PC-3 (cell line): Measurements from ENCODE around the gene MUCL3. TPM values are rescaled to one million over a fixed set of nuclear protein-coding genes. Genes with fewer than 3 reads are reported as not detected.
"Not testable (repeated sequence)": the region's sequence is repeated elsewhere in the genome, so short reads cannot be mapped to it uniquely, and the experiment has no call there.

Experiments
- ATAC-seq: fragments of 200-7000 bp; cut with Tn5 transposase; 2 replicates; pipeline ENCODE4 v1.9.1; 2020; ENCODE audit warnings: mild to moderate bottlenecking, moderate library complexity
- BruUV-seq: library from RNA; stranded (reverse); fragments of 400-500 nt; replicated peaks from 2 replicates; lab custom pipeline; 2021; lab: Mats Ljungman, UMichigan
- CTCF ChIA-PET: fragments of 300-600 bp; sonication (Branson Sonifier 250); formaldehyde crosslinking; loops from one replicate; lab custom pipeline; 2022; ENCODE audit warnings: antibody characterized with exemption; lab: Charles Lee
- POLR2A ChIA-PET: fragments of 300-600 bp; sonication (Branson Sonifier 250); formaldehyde crosslinking; loops from one replicate; lab custom pipeline; 2022; ENCODE audit warnings: antibody characterized with exemption; ENCODE audit not compliant: unreplicated experiment; lab: Charles Lee
- DNase-seq: peaks from one replicate; pipeline ENCODE4 v3.0.0-alpha.2; 2015
- H2AFZ ChIP-seq: fragments of 300-600 bp; sonication (generic); 2 replicates; pipeline ENCODE4 v1.6.0; 2016; ENCODE audit warnings: antibody characterized with exemption, low read length
- H3F3A ChIP-seq: fragments of 300-600 bp; sonication (generic); one replicate; pipeline ENCODE4 v1.6.0; 2017; ENCODE audit warnings: antibody characterized with exemption, low read length, control low read depth, mild to moderate bottlenecking; ENCODE audit not compliant: unreplicated experiment
- H3K27ac ChIP-seq: fragments of 300-600 bp; sonication (generic); 2 replicates; pipeline ENCODE4 v1.5.1; 2016; ENCODE audit warnings: mild to moderate bottlenecking, low read length
- H3K27me3 ChIP-seq: fragments of 300-600 bp; sonication (generic); 2 replicates; pipeline ENCODE4 v1.6.1; 2016; ENCODE audit warnings: low read length, mixed read lengths
- H3K36me3 ChIP-seq: fragments of 300-600 bp; sonication (generic); 2 replicates; pipeline ENCODE4 v1.6.1; 2016; ENCODE audit warnings: low read depth, mixed run types, low read length, mixed read lengths
- H3K4me1 ChIP-seq: fragments of 300-600 bp; sonication (generic); 2 replicates; pipeline ENCODE4 v1.5.1; 2016; ENCODE audit warnings: low read length; ENCODE audit not compliant: insufficient read depth
- H3K4me2 ChIP-seq: fragments of 300-600 bp; sonication (generic); 2 replicates; pipeline ENCODE4 v1.6.0; 2016; ENCODE audit warnings: low read length
- H3K4me3 ChIP-seq: fragments of 300-600 bp; sonication (generic); 2 replicates; pipeline ENCODE4 v1.5.1; 2016; ENCODE audit warnings: mild to moderate bottlenecking, low read length, mixed read lengths
- H3K79me2 ChIP-seq: fragments of 300-600 bp; sonication (generic); 2 replicates; pipeline ENCODE4 v1.6.1; 2017; ENCODE audit warnings: low read length, mixed read lengths
- H3K9ac ChIP-seq: fragments of 300-600 bp; sonication (generic); 2 replicates; pipeline ENCODE4 v1.6.0; 2016; ENCODE audit warnings: mild to moderate bottlenecking, low read length
- H3K9me2 ChIP-seq: fragments of 300-600 bp; sonication (generic); replicated peaks from 2 replicates; pipeline ENCODE4 v1.6.1; 2016; ENCODE audit warnings: mixed run types, low read length, mixed read lengths
- H3K9me3 ChIP-seq: fragments of 300-600 bp; sonication (generic); 2 replicates; pipeline ENCODE4 v1.6.1; 2016; ENCODE audit warnings: low read length, mixed read lengths
- H4K20me1 ChIP-seq: fragments of 300-600 bp; sonication (generic); 2 replicates; pipeline ENCODE4 v1.6.1; 2016; ENCODE audit warnings: low read length, mixed read lengths
- EZH2 ChIP-seq: fragments of 300-600 bp; sonication (generic); IDR thresholded peaks from one replicate; pipeline ENCODE4 v1.6.1; 2017; ENCODE audit warnings: antibody characterized with exemption, mild to moderate bottlenecking, low read length; ENCODE audit not compliant: unreplicated experiment
- EZH2phosphoT487 ChIP-seq: fragments of 300-600 bp; sonication (generic); IDR thresholded peaks from 2 replicates; pipeline ENCODE4 v1.6.1; 2018; ENCODE audit warnings: mild to moderate bottlenecking, antibody characterized with exemption, low read length, borderline replicate concordance
- intact Hi-C: fragments of 100-400 bp; cut with micrococcal nuclease; formaldehyde crosslinking; loops from 2 replicates; pipeline ENCODE4 v1.9.0; 2023
- total RNA-seq: library from RNA; depleted of rRNA; stranded (reverse); fragments of >200 nt; gene quantifications from 2 replicates; pipeline ENCODE4 v1.2.3, GENCODE V29; 2014
- TF ChIP-seq, protein P1 (sequence below): fragments of 300-600 bp; sonication (generic); conservative IDR thresholded peaks from 2 replicates; pipeline ENCODE4 v1.5.1; 2017; ENCODE audit warnings: antibody characterized with exemption, low read depth, mild to moderate bottlenecking, low read length

MUCL3 gene
- total RNA-seq, 1 experiment from 2014 or later = 0.04 TPM

DNA sequence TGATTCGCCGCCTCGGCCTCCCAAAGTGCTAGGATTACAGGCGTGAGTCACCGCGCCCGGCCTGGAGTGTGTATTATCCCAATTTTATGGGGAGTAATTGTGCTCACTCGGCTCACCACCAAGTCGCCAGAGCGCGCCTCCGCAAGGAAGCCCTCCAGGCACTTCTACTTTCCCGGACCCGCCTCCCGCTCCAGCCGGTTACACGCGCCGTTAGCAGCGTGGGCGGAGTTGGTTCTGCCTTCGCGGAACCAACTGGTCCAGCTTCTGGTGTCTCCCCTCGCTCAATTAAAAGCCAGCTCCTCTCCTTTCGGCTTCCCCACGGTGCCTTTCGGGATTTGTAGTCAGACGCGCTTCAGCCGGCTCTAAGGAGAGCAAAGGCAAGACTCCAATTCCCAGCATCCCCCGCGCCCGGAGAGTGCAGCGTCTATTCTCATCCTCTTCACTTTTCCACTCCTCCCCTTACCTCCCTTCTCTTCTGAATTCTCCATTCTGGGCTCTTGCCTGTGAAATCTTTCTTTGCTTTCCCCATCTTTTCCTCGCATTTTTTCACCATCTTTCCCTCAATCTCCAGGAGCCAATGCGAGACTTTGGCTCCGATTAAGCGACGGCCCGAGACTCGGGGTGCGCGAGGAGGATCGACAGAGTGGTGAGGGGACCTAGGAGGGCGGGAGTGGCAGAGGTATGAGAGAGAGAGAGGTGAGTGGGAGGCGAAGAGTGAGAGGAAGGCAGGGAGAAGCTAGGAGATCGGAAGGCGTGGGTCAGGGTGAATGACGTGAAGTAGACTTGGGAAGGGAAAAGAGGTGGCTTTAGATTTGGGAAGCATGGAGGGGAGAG, 32.8 kb upstream of the MUCL3 start, which contains the start of gene GTF2H4:
Gene GTF2H4, plus strand, starts transcription at position 450 of the 834 bp plus-strand sequence.
- no peaks in the 10 kb centered on the region for H3K27me3 ChIP-seq
- H3K27ac ChIP-seq = peak within 1 kb of the TSS; percentile 40
- H3K4me1 ChIP-seq = peaks cover 9% of the 10 kb centered on the region
- H4K20me1 ChIP-seq = no peaks in the 10 kb centered on the region
- peaks cover 6% of the 10 kb centered on the region; the same call in 1 of the 2 replicates for H3K36me3 ChIP-seq
- H2AFZ ChIP-seq = peak within 1 kb of the TSS; percentile 99
- H3K9me3 ChIP-seq = no peaks in the 10 kb centered on the region
- peak within 1 kb of the TSS; percentile 93 for H3K9ac ChIP-seq
- no peaks in the 10 kb centered on the region for H3K9me2 ChIP-seq
- intact Hi-C loops = no loop called here
- TF ChIP-seq EZH2 (no peak), EZH2phosphoT487 (no peak)
- TF ChIP-seq, protein P1, sequence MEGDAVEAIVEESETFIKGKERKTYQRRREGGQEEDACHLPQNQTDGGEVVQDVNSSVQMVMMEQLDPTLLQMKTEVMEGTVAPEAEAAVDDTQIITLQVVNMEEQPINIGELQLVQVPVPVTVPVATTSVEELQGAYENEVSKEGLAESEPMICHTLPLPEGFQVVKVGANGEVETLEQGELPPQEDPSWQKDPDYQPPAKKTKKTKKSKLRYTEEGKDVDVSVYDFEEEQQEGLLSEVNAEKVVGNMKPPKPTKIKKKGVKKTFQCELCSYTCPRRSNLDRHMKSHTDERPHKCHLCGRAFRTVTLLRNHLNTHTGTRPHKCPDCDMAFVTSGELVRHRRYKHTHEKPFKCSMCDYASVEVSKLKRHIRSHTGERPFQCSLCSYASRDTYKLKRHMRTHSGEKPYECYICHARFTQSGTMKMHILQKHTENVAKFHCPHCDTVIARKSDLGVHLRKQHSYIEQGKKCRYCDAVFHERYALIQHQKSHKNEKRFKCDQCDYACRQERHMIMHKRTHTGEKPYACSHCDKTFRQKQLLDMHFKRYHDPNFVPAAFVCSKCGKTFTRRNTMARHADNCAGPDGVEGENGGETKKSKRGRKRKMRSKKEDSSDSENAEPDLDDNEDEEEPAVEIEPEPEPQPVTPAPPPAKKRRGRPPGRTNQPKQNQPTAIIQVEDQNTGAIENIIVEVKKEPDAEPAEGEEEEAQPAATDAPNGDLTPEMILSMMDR = no peak
- no TSS peak for BruUV-seq
- ATAC-seq (peak; percentile 97), DNase-seq (peak; percentile 99)
- H3K4me3 ChIP-seq = peak within 1 kb of the TSS; percentile 100
- peaks cover 18% of the 10 kb centered on the region for H3K79me2 ChIP-seq
- H3K4me2 ChIP-seq = peak within 1 kb of the TSS; percentile 88
- POLR2A ChIA-PET = interaction anchor here (0.5 to 0.9 kb wide), 4 partner anchors 21 to 177 kb away, joined by 3 to 7 read pairs (median 4); no protein-coding TSS in a partner anchor
- CTCF ChIA-PET = interaction anchor here (0.6 to 1.0 kb wide), 3 partner anchors 88 to 218 kb away, joined by 3 read pairs; no protein-coding TSS in a partner anchor
- H3F3A ChIP-seq = no peaks in the 10 kb centered on the region

- peak overlapping the region; percentile 88 for H3K4me2 ChIP-seq
- H3K36me3 ChIP-seq = peaks cover 6% of the 10 kb centered on the region; the same call in 1 of the 2 replicates
- peak overlapping the region; percentile 100 for H3K4me3 ChIP-seq
- no peaks in the 10 kb centered on the region for H4K20me1 ChIP-seq
- BruUV-seq = no TSS peak
- peaks cover 18% of the 10 kb centered on the region for H3K79me2 ChIP-seq
- no peaks in the 10 kb centered on the region for H3K9me3 ChIP-seq
- no peaks in the 10 kb centered on the region for H3K27me3 ChIP-seq
- no peaks in the 10 kb centered on the region for H3K9me2 ChIP-seq
- no peaks in the 10 kb centered on the region for H3F3A ChIP-seq
- peaks cover 15% of the 10 kb centered on the region for H3K4me1 ChIP-seq
- ChIA-PET POLR2A (no interaction called here), CTCF (interaction anchor here (1.0 kb wide), 1 partner anchor 89 kb away, joined by 3 read pairs; no protein-coding TSS in a partner anchor)
- TF ChIP-seq, protein P1 = no peak
- no peak for TF ChIP-seq EZH2phosphoT487
- TF ChIP-seq EZH2 = no peak
- ATAC-seq = no peak
- DNase-seq = no peak
- H3K9ac ChIP-seq = peak overlapping the region; percentile 93
- H3K27ac ChIP-seq = no peak overlapping the region
- peak overlapping the region; percentile 99 for H2AFZ ChIP-seq
- intact Hi-C loops = no loop called here
These were observed 32.1 kb upstream of the MUCL3 start for GRCh38 chr6:30908700-30909099.

GRCh38 chr6:30910473-30910872, 30.3 kb upstream of the MUCL3 start:
- Histone ChIP-seq H3K4me1 (peaks cover 29% of the 10 kb centered on the region), H3K79me2 (peaks cover 18% of the 10 kb centered on the region)
- H3K9ac ChIP-seq, H3K9me3 ChIP-seq, intact Hi-C loops, H3K27me3 ChIP-seq, POLR2A ChIA-PET, H3K4me2 ChIP-seq, CTCF ChIA-PET, BruUV-seq, H3K4me3 ChIP-seq, H3K36me3 ChIP-seq, H2AFZ ChIP-seq, H4K20me1 ChIP-seq, H3K9me2 ChIP-seq, H3K27ac ChIP-seq, H3F3A ChIP-seq, ATAC-seq, DNase-seq: not testable (repeated sequence)
